Bronchial epithelial cell (primary cell): ENCODE data around the gene SLCO3A1. TPM values are rescaled to one million over a fixed set of nuclear protein-coding genes. Genes with fewer than 3 reads are reported as not detected.

Experiments used
- DNase-seq: peaks from one replicate; pipeline ENCODE4 v3.0.0-alpha.2; 2010; ENCODE audit warnings: low read depth
- FAIRE-seq: peaks from 2 replicates; lab custom pipeline; 2011; peaks lifted over from hg19 to GRCh38; lab: Jason Lieb, UNC
- H3K27me3 ChIP-seq: 2 replicates; pipeline ENCODE4 v1.5.1; 2011; ENCODE audit warnings: low read length; ENCODE audit not compliant: control insufficient read depth, insufficient read depth
- H3K36me3 ChIP-seq: 2 replicates; pipeline ENCODE4 v1.5.1; 2011; ENCODE audit warnings: low read length; ENCODE audit not compliant: control insufficient read depth, insufficient read depth
- H3K4me3 ChIP-seq: 2 replicates; pipeline ENCODE4 v1.5.1; 2011; ENCODE audit warnings: mild to moderate bottlenecking, low read depth, low read length, control low read depth
- total RNA-seq: library from RNA; depleted of rRNA; stranded (reverse); fragments of >200 nt; gene quantifications from 2 replicates; pipeline ENCODE4 v1.2.1, GENCODE V29; 2014
- TF ChIP-seq, protein P1 (sequence below): IDR thresholded peaks from 2 replicates; pipeline ENCODE4 v1.5.1; 2011; ENCODE audit warnings: mild to moderate bottlenecking, moderate library complexity, low read length, control low read depth, inconsistent platforms; ENCODE audit not compliant: insufficient read depth, severe bottlenecking

Gene SLCO3A1
- total RNA-seq, 1 donor from 2014 or later, result 4.5 TPM

DNA sequence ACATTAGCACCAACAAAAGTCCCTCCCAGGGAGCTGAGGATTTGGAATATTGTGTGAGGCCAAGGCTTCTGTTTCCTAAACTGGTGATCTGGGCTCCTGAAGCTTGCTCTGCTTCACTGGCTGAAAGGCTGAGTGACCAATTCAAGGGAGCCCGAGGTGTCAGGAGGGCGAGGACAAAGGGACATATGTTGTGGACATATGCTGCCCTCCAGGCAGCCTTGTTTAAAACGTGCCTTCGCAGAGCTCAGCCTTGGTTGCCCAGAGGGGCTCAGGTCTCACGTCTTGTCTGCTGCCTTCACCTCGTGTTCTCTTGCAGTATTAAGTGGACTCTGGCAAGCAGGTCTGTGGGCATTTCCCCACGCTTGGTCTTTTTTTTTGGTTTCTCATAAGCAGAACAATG, 7.0 kb downstream of the SLCO3A1 start:
- TF ChIP-seq, protein P1, sequence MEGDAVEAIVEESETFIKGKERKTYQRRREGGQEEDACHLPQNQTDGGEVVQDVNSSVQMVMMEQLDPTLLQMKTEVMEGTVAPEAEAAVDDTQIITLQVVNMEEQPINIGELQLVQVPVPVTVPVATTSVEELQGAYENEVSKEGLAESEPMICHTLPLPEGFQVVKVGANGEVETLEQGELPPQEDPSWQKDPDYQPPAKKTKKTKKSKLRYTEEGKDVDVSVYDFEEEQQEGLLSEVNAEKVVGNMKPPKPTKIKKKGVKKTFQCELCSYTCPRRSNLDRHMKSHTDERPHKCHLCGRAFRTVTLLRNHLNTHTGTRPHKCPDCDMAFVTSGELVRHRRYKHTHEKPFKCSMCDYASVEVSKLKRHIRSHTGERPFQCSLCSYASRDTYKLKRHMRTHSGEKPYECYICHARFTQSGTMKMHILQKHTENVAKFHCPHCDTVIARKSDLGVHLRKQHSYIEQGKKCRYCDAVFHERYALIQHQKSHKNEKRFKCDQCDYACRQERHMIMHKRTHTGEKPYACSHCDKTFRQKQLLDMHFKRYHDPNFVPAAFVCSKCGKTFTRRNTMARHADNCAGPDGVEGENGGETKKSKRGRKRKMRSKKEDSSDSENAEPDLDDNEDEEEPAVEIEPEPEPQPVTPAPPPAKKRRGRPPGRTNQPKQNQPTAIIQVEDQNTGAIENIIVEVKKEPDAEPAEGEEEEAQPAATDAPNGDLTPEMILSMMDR, result no peak
- DNase-seq (no peak), FAIRE-seq (no peak)
- Histone ChIP-seq H3K27me3 (no peaks in the 10 kb centered on the region), H3K36me3 (no peaks in the 10 kb centered on the region), H3K4me3 (no peak overlapping the region)

- no peak overlapping the region for H3K4me3 ChIP-seq
- TF ChIP-seq, protein P1, result no peak
- H3K27me3 ChIP-seq, result no peaks in the 10 kb centered on the region
- FAIRE-seq (peak; percentile 7), DNase-seq (no peak)
- H3K36me3 ChIP-seq, result no peaks in the 10 kb centered on the region
Observed at GRCh38 chr15:91861223-91861622, 7.7 kb downstream of the SLCO3A1 start.

- FAIRE-seq, result no peak
Observed at GRCh38 chr15:91862891-91863504, 9.5 kb downstream of the SLCO3A1 start.

GRCh38 chr15:91863621-91864255, 10.2 kb downstream of the SLCO3A1 start:
- H3K27me3 ChIP-seq, result no peaks in the 10 kb centered on the region
- H3K4me3 ChIP-seq, result no peak overlapping the region
- no peaks in the 10 kb centered on the region for H3K36me3 ChIP-seq
- DNase-seq, result no peak
- TF ChIP-seq, protein P1, result no peak
- no peak for FAIRE-seq

More at GRCh38 chr15:91862891-91863504, 9.5 kb downstream of the SLCO3A1 start:
- no peaks in the 10 kb centered on the region for H3K36me3 ChIP-seq
- TF ChIP-seq, protein P1, result no peak
- no peak overlapping the region for H3K4me3 ChIP-seq
- H3K27me3 ChIP-seq, result no peaks in the 10 kb centered on the region
- DNase-seq, result no peak

DNA sequence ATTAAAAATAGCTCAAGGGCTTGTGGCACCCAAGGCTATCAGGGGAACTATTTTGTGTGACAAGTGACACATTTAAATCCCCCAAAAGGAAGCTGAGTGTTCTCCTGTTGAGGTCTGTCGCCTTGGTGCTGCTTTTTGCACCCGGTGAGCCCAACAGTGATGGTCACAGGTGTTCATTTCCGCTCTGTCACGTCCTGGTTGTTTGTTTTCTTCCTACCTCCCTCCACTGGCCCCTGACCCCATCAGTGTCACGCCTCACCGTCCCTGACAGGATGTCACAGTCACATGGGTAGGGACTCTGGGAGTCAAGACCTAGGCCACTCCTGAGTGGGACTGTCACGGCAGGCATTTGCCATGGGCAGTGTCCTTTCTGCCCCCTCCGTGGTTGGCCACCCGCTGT, 11.2 kb downstream of the SLCO3A1 start:
- no peak for DNase-seq
- TF ChIP-seq, protein P1, result no peak
- H3K4me3 ChIP-seq, result no peak overlapping the region
- no peak for FAIRE-seq
- no peaks in the 10 kb centered on the region for H3K27me3 ChIP-seq
- H3K36me3 ChIP-seq, result no peaks in the 10 kb centered on the region
